GM10266 (cell line): ENCODE data around the gene PROS1.
A peak's percentile ranks its signal among the peaks of the same experiment; 100 is the strongest.

Experiments
- DNase-seq: peaks from one replicate; pipeline ENCODE4 v3.0.0; 2012; ENCODE audit errors: extremely low spot score
- CTCF ChIP-seq: IDR thresholded peaks from 2 replicates; pipeline ENCODE4 v1.5.1; 2012; ENCODE audit warnings: mild to moderate bottlenecking, low read depth; ENCODE audit not compliant: control insufficient read depth, insufficient read depth; ENCODE audit errors: missing control alignments

PROS1 gene

DNA sequence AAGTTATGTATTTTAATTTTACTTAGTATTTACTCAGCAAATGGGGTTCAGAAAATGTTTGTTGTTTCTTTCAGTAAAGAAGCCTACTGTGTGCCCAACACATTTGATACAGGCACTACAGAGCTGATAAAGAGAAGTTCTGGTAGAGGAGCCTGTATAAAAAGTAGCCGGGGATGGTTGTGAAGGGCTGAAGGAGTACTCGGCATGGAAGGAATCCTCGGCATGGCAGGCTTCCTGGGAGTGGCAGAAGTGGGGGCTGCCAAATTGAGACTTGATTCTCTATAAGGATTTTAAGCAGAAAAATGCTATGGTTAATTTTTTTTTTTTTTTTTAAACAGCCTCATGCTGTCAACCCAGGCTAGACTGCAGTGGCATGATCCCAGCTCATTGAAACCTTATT is 15.5 kb upstream of the PROS1 start:
- TF ChIP-seq CTCF: no peak
- DNase-seq: no peak

DNA sequence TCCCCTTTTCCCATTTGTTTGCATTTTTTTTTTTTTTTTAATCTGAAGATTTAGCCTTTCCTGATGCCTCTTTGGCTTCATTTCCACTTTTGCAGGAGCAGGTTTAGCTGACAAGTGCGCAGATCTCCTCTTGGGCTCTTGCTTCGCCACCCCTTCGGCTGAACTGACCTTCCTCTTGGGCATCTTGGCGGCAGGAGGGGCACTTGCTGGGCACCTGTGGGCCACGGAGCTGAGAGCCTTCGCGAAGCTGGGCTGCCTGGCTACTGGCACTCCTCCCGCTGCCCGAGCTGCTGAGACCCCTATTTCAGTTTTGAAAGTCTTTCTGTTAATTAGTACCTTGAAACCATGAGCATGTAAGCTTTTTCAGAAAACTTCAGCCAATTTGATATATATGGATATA is 15.1 kb upstream of the PROS1 start:
- DNase-seq: no peak
- TF ChIP-seq CTCF: no peak

GRCh38 chr3:93988283-93988682 is 14.6 kb upstream of the PROS1 start:
- no peak for TF ChIP-seq CTCF
- no peak for DNase-seq

- no peak for TF ChIP-seq CTCF
- no peak for DNase-seq
These were observed 10.9 kb upstream of the PROS1 start for GRCh38 chr3:93984618-93985017.

- DNase-seq: no peak
- no peak for TF ChIP-seq CTCF
These were observed 9.7 kb upstream of the PROS1 start for GRCh38 chr3:93983408-93983807.

- no peak for DNase-seq
- TF ChIP-seq CTCF: no peak
These were observed 8.0 kb upstream of the PROS1 start for GRCh38 chr3:93981649-93982048.

- TF ChIP-seq CTCF: no peak
These were observed 6.4 kb upstream of the PROS1 start, which contains the start of gene ARL13B for GRCh38 chr3:93979850-93980676. ARL13B (plus strand) TSS chr3:93980155; CDS start chr3:93980424, 269 bp downstream.

More at GRCh38 chr3:93979850-93980676, 6.4 kb upstream of the PROS1 start, which contains the start of gene ARL13B:
- DNase-seq: peak; percentile 92
